Embryonic facial prominence (tissue), 1 donor: ENCODE measurements around the gene DAPP1.

ENCODE experiments used
- DNase-seq: peaks from one replicate; pipeline ENCODE4 v3.0.0-alpha.2; 2016; ENCODE audit errors: extremely low spot score

DAPP1 gene

GRCh38 chr4:99915449-99915848, 98.8 kb downstream of the DAPP1 start:
- no peak for DNase-seq

- no peak for DNase-seq
Observed at GRCh38 chr4:99917575-99917974, 100.9 kb downstream of the DAPP1 start.

GRCh38 chr4:99918656-99919055, 102.0 kb downstream of the DAPP1 start:
- DNase-seq: no peak
